Measurements from ENCODE around the gene SF1.
A peak's percentile ranks its signal among the peaks of the same experiment; 100 is the strongest.
"Not testable (repeated sequence)": the region's sequence is repeated elsewhere in the genome, so short reads cannot be mapped to it uniquely, and the experiment has no call there.

SF1 gene

GRCh38 chr11:64778473-64779298 lies at the start of gene SF1:
Gene SF1, minus strand, starts transcription at chr11:64778542. Its CDS starts 150 bp downstream, at chr11:64778392.
- DNase-seq (ENCODE audit: low read depth in 3 of 3) = peak; percentile 96 to 99 (median 98)

GRCh38 chr11:64827451-64827839 lies 49.1 kb upstream of the SF1 start:
- no peak for DNase-seq (ENCODE audit: low read depth in 3 of 3)

- no peak for DNase-seq (ENCODE audit: low read depth in 3 of 3)
These were observed 48.5 kb upstream of the SF1 start for GRCh38 chr11:64826578-64827450.

- DNase-seq (ENCODE audit: low read depth in 3 of 3) = no peak
These were observed 47.7 kb upstream of the SF1 start for GRCh38 chr11:64826062-64826461.

- DNase-seq (ENCODE audit: low read depth in 3 of 3) = no peak
These were observed 45.3 kb upstream of the SF1 start for GRCh38 chr11:64823568-64824119.

- no peak for DNase-seq (ENCODE audit: low read depth in 3 of 3)
These were observed 39.1 kb upstream of the SF1 start for GRCh38 chr11:64817476-64817875.

GRCh38 chr11:64815433-64815832 lies 37.1 kb upstream of the SF1 start:
- not testable (repeated sequence) for DNase-seq (ENCODE audit: low read depth in 3 of 3)

GRCh38 chr11:64814712-64815187 lies 36.4 kb upstream of the SF1 start:
- DNase-seq (ENCODE audit: low read depth in 3 of 3) = no peak

GRCh38 chr11:64813826-64814225 lies 35.5 kb upstream of the SF1 start:
- DNase-seq (ENCODE audit: low read depth in 3 of 3) = no peak

- peak in 1 of 3 donors; percentile 20 for DNase-seq (ENCODE audit: low read depth in 3 of 3)
These were observed 32.5 kb upstream of the SF1 start for GRCh38 chr11:64810891-64811272.

- DNase-seq (ENCODE audit: low read depth in 3 of 3) = peak; percentile 70 to 80 (median 79)
These were observed 32.0 kb upstream of the SF1 start, which contains the start of gene MEN1 for GRCh38 chr11:64810271-64810890. Gene MEN1, minus strand, starts transcription at chr11:64810551. Its CDS starts 442 bp downstream, at chr11:64810109.

- DNase-seq (ENCODE audit: low read depth in 3 of 3) = peak in 1 of 3 donors; percentile 24
These were observed 31.5 kb upstream of the SF1 start for GRCh38 chr11:64809781-64810241.

GRCh38 chr11:64805481-64805880 lies 27.1 kb upstream of the SF1 start:
- no peak for DNase-seq (ENCODE audit: low read depth in 3 of 3)

GRCh38 chr11:64804346-64805210 lies 26.2 kb upstream of the SF1 start:
- DNase-seq (ENCODE audit: low read depth in 3 of 3) = no peak

GRCh38 chr11:64803846-64804345 lies 25.6 kb upstream of the SF1 start:
- DNase-seq (ENCODE audit: low read depth in 3 of 3) = no peak

GRCh38 chr11:64803158-64803845 lies 25.0 kb upstream of the SF1 start, which contains the start of gene MAP4K2:
Gene MAP4K2, minus strand, starts transcription at chr11:64803214. Its CDS starts 65 bp downstream, at chr11:64803149.
- peak; percentile 63 to 86 (median 69) for DNase-seq (ENCODE audit: low read depth in 3 of 3)

- peak in 2 of 3 donors; percentile 5 to 29 for DNase-seq (ENCODE audit: low read depth in 3 of 3)
These were observed 24.2 kb upstream of the SF1 start for GRCh38 chr11:64802370-64803157.

GRCh38 chr11:64801561-64802369 lies 23.4 kb upstream of the SF1 start:
- no peak for DNase-seq (ENCODE audit: low read depth in 3 of 3)

Data from stimulated activated CD4-positive, alpha-beta T cell treated with anti-CD3 and anti-CD28 coated beads, TNF-alpha, amount 100 ng/mL, for 48 hours (primary cell).